Trophoblast cell (in vitro differentiated cells and primary cell): ENCODE results near the gene RAB31.

Source experiments
- DNase-seq, 2 donors: peaks; one replicate each; pipeline ENCODE4 v3.0.0-alpha.2; 2016
- H2AFZ ChIP-seq: 2 replicates; pipeline ENCODE4 v1.6.1; 2013; ENCODE audit warnings: low read length, moderate library complexity, mild to moderate bottlenecking; ENCODE audit not compliant: insufficient read depth, poor library complexity
- H2AK5ac ChIP-seq: 2 replicates; pipeline ENCODE4 v1.6.1; 2013; ENCODE audit warnings: mild to moderate bottlenecking, low read length
- H2BK120ac ChIP-seq: 2 replicates; pipeline ENCODE4 v1.6.1; 2013; ENCODE audit warnings: low read length, mild to moderate bottlenecking, moderate library complexity; ENCODE audit not compliant: insufficient read depth, poor library complexity
- H2BK12ac ChIP-seq: 2 replicates; pipeline ENCODE4 v1.6.1; 2013; ENCODE audit warnings: mild to moderate bottlenecking, low read length, moderate library complexity
- H2BK5ac ChIP-seq: 2 replicates; pipeline ENCODE4 v1.6.1; 2013; ENCODE audit warnings: low read length, low read depth, moderate library complexity, mild to moderate bottlenecking; ENCODE audit not compliant: poor library complexity
- H3K14ac ChIP-seq: 2 replicates; pipeline ENCODE4 v1.6.1; 2013; ENCODE audit warnings: mild to moderate bottlenecking, low read length
- H3K18ac ChIP-seq: 2 replicates; pipeline ENCODE4 v1.6.1; 2013; ENCODE audit warnings: mild to moderate bottlenecking, low read length
- H3K23ac ChIP-seq: 2 replicates; pipeline ENCODE4 v1.6.1; 2013; ENCODE audit warnings: low read length
- H3K27ac ChIP-seq: 2 replicates; pipeline ENCODE4 v1.5.1; 2013; ENCODE audit warnings: low read depth, mild to moderate bottlenecking, inconsistent platforms, low read length, moderate library complexity
- H3K27me3 ChIP-seq: 2 replicates; pipeline ENCODE4 v1.6.1; 2013; ENCODE audit warnings: inconsistent platforms, mild to moderate bottlenecking, low read length, moderate library complexity; ENCODE audit not compliant: insufficient read depth
- H3K36me3 ChIP-seq, 2 experiments: 1 replicate in 1 of 2; 2 replicates in 1 of 2; pipeline ENCODE4 v1.6.1; 2013; ENCODE audit warnings: low read length in 2 of 2, mild to moderate bottlenecking in 2 of 2, moderate library complexity in 1 of 2; ENCODE audit not compliant: insufficient read depth in 2 of 2, control insufficient read depth in 1 of 2
- H3K4ac ChIP-seq: 2 replicates; pipeline ENCODE4 v1.6.1; 2013; ENCODE audit warnings: low read depth, mild to moderate bottlenecking, low read length, moderate library complexity
- H3K4me1 ChIP-seq, 2 experiments: 1 replicate in 1 of 2; 2 replicates in 1 of 2; pipeline ENCODE4 v1.6.1; 2013; ENCODE audit warnings: low read length in 2 of 2, mild to moderate bottlenecking in 2 of 2, moderate library complexity in 1 of 2; ENCODE audit not compliant: insufficient read depth in 2 of 2, control insufficient read depth in 1 of 2
- H3K4me2 ChIP-seq: 2 replicates; pipeline ENCODE4 v1.6.1; 2013; ENCODE audit warnings: inconsistent platforms, mild to moderate bottlenecking, low read length, moderate library complexity
- H3K4me3 ChIP-seq: 2 replicates; pipeline ENCODE4 v1.5.1; 2013; ENCODE audit warnings: mild to moderate bottlenecking, low read depth, low read length, inconsistent platforms
- H3K79me1 ChIP-seq: one replicate; pipeline ENCODE4 v1.6.1; 2013; ENCODE audit warnings: low read length
- H3K79me2 ChIP-seq: 2 replicates; pipeline ENCODE4 v1.6.1; 2013; ENCODE audit warnings: low read length, mild to moderate bottlenecking; ENCODE audit not compliant: control insufficient read depth, insufficient read depth, poor library complexity
- H3K9ac ChIP-seq: 2 replicates; pipeline ENCODE4 v1.6.1; 2013; ENCODE audit warnings: mild to moderate bottlenecking, low read length
- H3K9me3 ChIP-seq: 2 replicates; pipeline ENCODE4 v1.6.1; 2013; ENCODE audit warnings: low read depth, mild to moderate bottlenecking, control low read depth, inconsistent platforms, low read length; ENCODE audit not compliant: insufficient read depth
- H4K12ac ChIP-seq: 2 replicates; pipeline ENCODE4 v1.6.1; 2013; ENCODE audit warnings: low read depth, mild to moderate bottlenecking, low read length, moderate library complexity
- H4K8ac ChIP-seq: 2 replicates; pipeline ENCODE4 v1.6.1; 2013; ENCODE audit warnings: low read depth, mild to moderate bottlenecking, low read length, moderate library complexity
- H4K91ac ChIP-seq: one replicate; pipeline ENCODE4 v1.6.1; 2013; ENCODE audit warnings: low read depth, mild to moderate bottlenecking, low read length, moderate library complexity
- WGBS: extraction: QIAGEN DNeasy Blood & Tissue Kit; methylation state at CpG from one replicate; pipeline ENCODE4 v1.1.7; 2013; ENCODE audit warnings: missing lambda C conversion rate; ENCODE audit not compliant: insufficient read length, insufficient coverage; ENCODE audit errors: extremely low coverage; 5-methylcytosine and 5-hydroxymethylcytosine counted together

Gene RAB31

DNA sequence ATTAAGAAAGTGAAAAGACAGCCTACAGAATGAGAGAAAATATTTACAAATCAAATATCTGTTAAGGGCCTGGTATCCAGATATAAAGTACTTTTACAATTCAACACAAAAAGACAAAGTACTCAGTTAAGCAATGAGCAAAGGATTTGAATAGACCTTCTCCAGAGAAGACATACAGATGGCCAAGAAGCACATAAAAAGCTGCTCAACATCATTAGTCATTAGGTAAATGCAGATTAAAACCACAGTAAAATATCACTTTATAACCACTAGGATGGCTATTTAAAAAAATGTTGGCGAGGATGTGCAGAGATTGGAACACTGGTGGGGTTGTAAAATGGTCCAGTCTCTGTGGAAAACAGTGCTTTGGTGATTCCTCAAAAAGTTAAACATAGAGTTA lies 38.9 kb downstream of the RAB31 start:
- Histone ChIP-seq H3K4me3 (no peak overlapping the region), H2AK5ac (no peak overlapping the region), H3K79me1 (peaks cover 3% of the 10 kb centered on the region), H2BK5ac (no peak overlapping the region), H3K4me2 (no peak overlapping the region), H2BK12ac (no peak overlapping the region), H4K12ac (no peak overlapping the region), H3K4ac (no peak overlapping the region), H3K36me3 (peaks cover 14 to 26% of the 10 kb centered on the region in 2 experiments), H3K9me3 (no peaks in the 10 kb centered on the region), H3K9ac (no peak overlapping the region), H4K8ac (no peak overlapping the region), H3K23ac (no peak overlapping the region), H3K4me1 (peaks cover 8 to 12% of the 10 kb centered on the region in 2 experiments), H2AFZ (no peak overlapping the region), H3K27ac (no peak overlapping the region), H4K91ac (no peak overlapping the region), H3K18ac (no peak overlapping the region), H3K27me3 (no peaks in the 10 kb centered on the region), H3K14ac (no peak overlapping the region), H3K79me2 (peaks cover 3% of the 10 kb centered on the region), H2BK120ac (no peak overlapping the region)
- WGBS, result no CpG with 5 or more reads among the region's 1 CpG
- DNase-seq, result no peak

DNA sequence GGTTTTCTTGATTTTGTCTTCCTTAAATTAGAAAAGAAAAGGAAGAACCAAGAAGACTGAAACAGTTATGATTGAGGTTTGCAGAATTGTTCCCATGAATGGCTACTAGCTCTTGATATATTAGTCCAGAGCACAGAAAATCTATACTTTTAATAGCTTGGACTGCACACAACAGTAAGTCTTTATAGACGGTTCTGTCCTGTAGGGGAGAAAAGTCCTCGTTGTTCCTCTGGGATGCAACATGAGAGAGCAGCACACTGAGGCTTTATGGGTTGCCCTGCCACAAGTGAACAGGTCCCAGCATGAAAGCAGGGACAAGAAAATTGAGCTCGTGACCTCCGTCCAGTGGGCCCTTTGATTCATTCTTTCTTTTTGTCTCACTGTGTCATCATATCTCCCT lies 41.5 kb downstream of the RAB31 start:
- Histone ChIP-seq H3K27me3 (no peaks in the 10 kb centered on the region), H3K23ac (no peak overlapping the region), H3K14ac (no peak overlapping the region), H3K4me3 (no peak overlapping the region), H2AK5ac (no peak overlapping the region), H2BK5ac (no peak overlapping the region), H3K36me3 (peaks cover 16 to 29% of the 10 kb centered on the region in 2 experiments), H3K4me1 (no peaks in the 10 kb centered on the region), H4K12ac (no peak overlapping the region), H2AFZ (no peak overlapping the region), H3K9me3 (no peaks in the 10 kb centered on the region), H3K9ac (no peak overlapping the region), H4K8ac (no peak overlapping the region), H3K4ac (peak overlapping the region; percentile 70), H4K91ac (no peak overlapping the region), H2BK120ac (no peak overlapping the region), H3K27ac (no peak overlapping the region), H3K79me1 (no peaks in the 10 kb centered on the region), H3K79me2 (peaks cover 4% of the 10 kb centered on the region), H3K4me2 (no peak overlapping the region), H3K18ac (no peak overlapping the region), H2BK12ac (no peak overlapping the region)
- DNase-seq, result no peak
- no CpG with 5 or more reads among the region's 4 CpGs for WGBS

DNA sequence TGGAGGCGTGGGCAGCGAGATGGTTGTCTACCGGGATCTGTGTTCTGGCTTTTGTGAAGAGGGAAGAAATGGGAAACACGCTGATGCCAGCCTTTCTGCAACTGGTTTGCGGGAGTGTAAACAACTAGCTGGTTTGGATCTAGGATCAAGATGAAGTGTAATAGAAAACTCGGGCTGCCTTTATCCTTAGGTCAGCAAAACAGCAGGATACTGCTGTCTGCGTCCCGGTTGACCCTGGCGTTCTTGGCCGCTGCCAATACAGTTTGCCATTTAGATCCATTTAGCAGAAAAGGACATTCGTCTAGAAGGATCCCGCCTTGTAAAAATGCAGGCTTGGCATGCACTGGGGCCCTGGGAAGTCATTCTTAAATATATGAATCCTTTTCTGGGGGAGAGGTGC lies 42.0 kb downstream of the RAB31 start:
- no peaks in the 10 kb centered on the region for H3K79me1 ChIP-seq
- H3K27me3 ChIP-seq, result no peaks in the 10 kb centered on the region
- no peak overlapping the region for H2AFZ ChIP-seq
- peaks cover 16 to 31% of the 10 kb centered on the region in 2 experiments for H3K36me3 ChIP-seq
- H3K9me3 ChIP-seq, result no peaks in the 10 kb centered on the region
- no peak overlapping the region for H3K27ac ChIP-seq
- H3K23ac ChIP-seq, result no peak overlapping the region
- H4K91ac ChIP-seq, result no peak overlapping the region
- H3K9ac ChIP-seq, result no peak overlapping the region
- H3K4me2 ChIP-seq, result no peak overlapping the region
- H3K4ac ChIP-seq, result peak overlapping the region; percentile 16
- H2BK12ac ChIP-seq, result no peak overlapping the region
- H3K79me2 ChIP-seq, result peaks cover 4% of the 10 kb centered on the region
- H3K4me3 ChIP-seq, result no peak overlapping the region
- H4K8ac ChIP-seq, result no peak overlapping the region
- H2BK120ac ChIP-seq, result no peak overlapping the region
- WGBS, result no CpG with 5 or more reads among the region's 12 CpGs
- no peak overlapping the region for H2BK5ac ChIP-seq
- peaks cover 0 to under 1% of the 10 kb centered on the region in 2 experiments for H3K4me1 ChIP-seq
- DNase-seq, result no peak
- H3K18ac ChIP-seq, result no peak overlapping the region
- no peak overlapping the region for H3K14ac ChIP-seq
- H2AK5ac ChIP-seq, result no peak overlapping the region
- H4K12ac ChIP-seq, result no peak overlapping the region

DNA sequence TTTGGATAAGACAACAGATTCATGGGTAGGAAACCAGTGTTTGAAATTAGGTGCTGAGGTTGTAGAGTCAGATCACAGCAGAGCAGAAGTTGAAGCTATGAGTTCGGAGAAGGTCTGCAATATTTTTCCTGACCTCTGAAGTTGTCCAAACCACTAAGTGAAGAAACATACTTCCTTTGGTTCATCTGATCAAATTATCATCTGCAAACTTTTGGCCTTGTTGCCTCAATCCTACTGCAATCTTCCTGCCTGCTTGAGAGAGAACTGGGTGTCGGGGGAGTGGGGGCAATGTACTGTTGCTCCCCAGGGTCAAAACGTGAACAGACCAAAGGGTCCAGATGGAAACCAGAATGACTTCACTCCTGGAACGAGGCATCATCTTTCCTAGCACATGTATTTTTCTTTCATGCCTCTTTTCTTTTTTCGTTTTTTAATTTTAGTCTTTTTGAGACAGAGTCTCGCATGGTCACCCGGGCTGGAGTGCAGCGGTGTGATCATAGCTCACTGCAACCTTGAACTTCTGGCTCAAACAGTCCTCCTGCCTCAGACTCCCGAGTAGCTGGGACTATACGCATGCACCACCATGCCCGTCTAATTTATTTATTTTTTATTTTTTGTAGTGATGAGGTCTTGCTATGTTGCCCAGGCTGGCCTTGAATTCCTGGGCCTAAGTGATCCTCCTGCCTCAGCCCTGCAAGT lies 42.7 kb downstream of the RAB31 start:
- no peak overlapping the region for H3K23ac ChIP-seq
- no peak overlapping the region for H2AK5ac ChIP-seq
- no peaks in the 10 kb centered on the region for H3K27me3 ChIP-seq
- H3K18ac ChIP-seq, result no peak overlapping the region
- no peak overlapping the region for H2BK120ac ChIP-seq
- no peak overlapping the region for H4K12ac ChIP-seq
- H3K14ac ChIP-seq, result no peak overlapping the region
- no peak overlapping the region for H4K8ac ChIP-seq
- no peak overlapping the region for H2AFZ ChIP-seq
- no peak for DNase-seq
- H3K4me1 ChIP-seq, result peaks cover 0 to 3% of the 10 kb centered on the region in 2 experiments
- H3K4ac ChIP-seq, result peak overlapping the region; percentile 56
- no peak overlapping the region for H3K9ac ChIP-seq
- H3K27ac ChIP-seq, result no peak overlapping the region
- H4K91ac ChIP-seq, result no peak overlapping the region
- peaks cover 16 to 31% of the 10 kb centered on the region in 2 experiments for H3K36me3 ChIP-seq
- no peak overlapping the region for H2BK12ac ChIP-seq
- H3K4me2 ChIP-seq, result no peak overlapping the region
- WGBS, result no CpG with 5 or more reads among the region's 11 CpGs
- H2BK5ac ChIP-seq, result no peak overlapping the region
- peaks cover 7% of the 10 kb centered on the region for H3K79me2 ChIP-seq
- H3K79me1 ChIP-seq, result no peaks in the 10 kb centered on the region
- no peak overlapping the region for H3K4me3 ChIP-seq
- H3K9me3 ChIP-seq, result no peaks in the 10 kb centered on the region
